HCT116 (cell line): ENCODE measurements around the gene CACNA2D2. TPM values are rescaled to one million over a fixed set of nuclear protein-coding genes. Genes with fewer than 3 reads are reported as not detected.
A peak's percentile ranks its signal among the peaks of the same experiment; 100 is the strongest.

Source experiments
- ATAC-seq: fragments of 200-7000 bp; cut with Tn5 transposase; 2 replicates; pipeline ENCODE4 v1.9.1; 2020; ENCODE audit warnings: mild to moderate bottlenecking, moderate library complexity
- BruUV-seq: library from RNA; stranded (reverse); fragments of 400-500 nt; replicated peaks from 2 replicates; lab custom pipeline; 2021; lab: Mats Ljungman, UMichigan
- CTCF ChIA-PET: fragments of 300-600 bp; sonication (Branson Sonifier 250); formaldehyde crosslinking; loops from one replicate; lab custom pipeline; 2021; ENCODE audit warnings: antibody characterized with exemption; lab: Charles Lee
- POLR2A ChIA-PET: fragments of 300-600, 350-600 bp; sonication (Branson Sonifier 250); formaldehyde crosslinking; loops from one replicate; lab custom pipeline; 2021; ENCODE audit warnings: antibody characterized with exemption; lab: Charles Lee
- RAD21 ChIA-PET, 2 experiments: fragments of 300-600 bp; sonication (Branson Sonifier 250); formaldehyde crosslinking; loops; one replicate each; lab custom pipeline; 2023; ENCODE audit warnings: low total read pairs in 2 of 2; ENCODE audit not compliant: uncharacterized antibody in 2 of 2, unreplicated experiment in 2 of 2, low non-redundant PET in 1 of 2; lab: Charles Lee
- DNase-seq: peaks from one replicate; pipeline ENCODE4 v3.0.0-alpha.2; 2010; ENCODE audit warnings: low read depth, low spot score
- H2AFZ ChIP-seq: fragments of 200-600 bp; shearing (Covaris generic), sonication (generic); 2 replicates; pipeline ENCODE4 v1.6.1; 2017; ENCODE audit warnings: low read depth, mixed run types, mixed read lengths, antibody characterized with exemption, low read length; ENCODE audit not compliant: poor library complexity, severe bottlenecking
- H3K27ac ChIP-seq: 2 replicates; pipeline ENCODE4 v1.5.1; 2012; ENCODE audit warnings: low read depth, low read length
- H3K27me3 ChIP-seq: fragments of 200-600 bp; sonication (generic); 2 replicates; pipeline ENCODE4 v1.6.1; 2016; ENCODE audit warnings: mixed run types, low read length, mixed read lengths; ENCODE audit not compliant: insufficient read depth
- H3K36me3 ChIP-seq, 2 experiments: fragments of 200-500 bp in 1 of 2; fragments of 200-600 bp in 1 of 2; sonication (Bioruptor generic) in 1 of 2; sonication (generic) in 1 of 2; 2 replicates each; pipeline versions ENCODE4 v1.5.1 to v1.6.1; 2014 to 2016; ENCODE audit warnings: low read length in 2 of 2, inconsistent platforms in 1 of 2, mixed read lengths in 1 of 2, mixed run types in 1 of 2; ENCODE audit not compliant: insufficient read depth in 2 of 2, control insufficient read depth in 1 of 2
- H3K4me1 ChIP-seq, 2 experiments: fragments of 200-600 bp in 1 of 2; sonication (generic) in 1 of 2; 2 replicates each; pipeline versions ENCODE4 v1.5.1 to v1.6.1; 2012 to 2017; ENCODE audit warnings: low read length in 2 of 2, inconsistent platforms in 1 of 2, mild to moderate bottlenecking in 1 of 2, mixed read lengths in 1 of 2, mixed run types in 1 of 2, moderate library complexity in 1 of 2; ENCODE audit not compliant: insufficient read depth in 2 of 2, control insufficient read depth in 1 of 2
- H3K4me2 ChIP-seq: fragments of 200-600 bp; sonication (generic); 2 replicates; pipeline ENCODE4 v1.6.1; 2017; ENCODE audit warnings: mixed run types, low read length, mixed read lengths
- H3K4me3 ChIP-seq, 2 experiments: fragments of 200-600 bp in 1 of 2; sonication (generic) in 1 of 2; replicated peaks in 1 of 2; 2 replicates each; pipeline ENCODE4 v1.5.1; 2011 to 2016; ENCODE audit warnings: low read length in 2 of 2, control low read depth in 1 of 2, low read depth in 1 of 2, mild to moderate bottlenecking in 1 of 2, mixed read lengths in 1 of 2, mixed run types in 1 of 2
- H3K79me2 ChIP-seq: fragments of 200-600 bp; sonication (generic); 2 replicates; pipeline ENCODE4 v1.6.1; 2017; ENCODE audit warnings: mild to moderate bottlenecking, mixed run types, low read length, moderate library complexity, mixed read lengths; ENCODE audit not compliant: insufficient read depth
- H3K9ac ChIP-seq: fragments of 200-600 bp; sonication (generic); 2 replicates; pipeline ENCODE4 v1.6.1; 2016; ENCODE audit warnings: low read length, mixed read lengths
- H3K9me2 ChIP-seq: fragments of 200-600 bp; sonication (generic), shearing (Covaris generic); 2 replicates; pipeline ENCODE4 v1.6.1; 2017; ENCODE audit warnings: mixed run types, mild to moderate bottlenecking, moderate library complexity; ENCODE audit not compliant: insufficient read depth
- H3K9me3 ChIP-seq, 2 experiments: fragments of 200-500 bp in 1 of 2; fragments of 200-600 bp in 1 of 2; sonication (Bioruptor generic) in 1 of 2; sonication (generic) in 1 of 2; 2 replicates each; pipeline ENCODE4 v1.6.1; 2014 to 2017; ENCODE audit warnings: low read length in 2 of 2, mixed read lengths in 2 of 2, inconsistent platforms in 1 of 2, low read depth in 1 of 2, mild to moderate bottlenecking in 1 of 2, mixed run types in 1 of 2, moderate library complexity in 1 of 2; ENCODE audit not compliant: control insufficient read depth in 1 of 2, insufficient read depth in 1 of 2
- H4K20me1 ChIP-seq: fragments of 200-600 bp; sonication (generic), shearing (Covaris generic); 2 replicates; pipeline ENCODE4 v1.6.1; 2017; ENCODE audit warnings: mixed run types, mild to moderate bottlenecking, moderate library complexity; ENCODE audit not compliant: insufficient read depth
- CBX3 ChIP-seq: IDR thresholded peaks from 2 replicates; pipeline ENCODE4 v1.6.1; 2012; ENCODE audit warnings: low read depth
- EGR1 ChIP-seq: IDR thresholded peaks from 2 replicates; pipeline ENCODE4 v1.6.1; 2012; ENCODE audit warnings: low read depth
- EZH2 ChIP-seq: fragments of 200-600 bp; sonication (generic); IDR thresholded peaks from 2 replicates; pipeline ENCODE4 v1.6.1; 2017; ENCODE audit warnings: antibody characterized with exemption, mixed run types
- POLR2AphosphoS5 ChIP-seq: IDR thresholded peaks from 2 replicates; pipeline ENCODE4 v1.6.1; 2011; ENCODE audit warnings: mild to moderate bottlenecking, low read depth, low read length, moderate library complexity
- REST ChIP-seq: IDR thresholded peaks from 2 replicates; pipeline ENCODE4 v1.6.1; 2012; ENCODE audit warnings: low read depth
- intact Hi-C: fragments of 100-400 bp; cut with micrococcal nuclease; formaldehyde crosslinking; loops from 2 replicates; pipeline ENCODE4 v1.10.0; 2022
- total RNA-seq: library from RNA; stranded (reverse); gene quantifications from one replicate; pipeline ENCODE4 v1.2.1, GENCODE V29; 2021; ENCODE audit not compliant: unreplicated experiment
- TF ChIP-seq, protein P1 (sequence below), 3 experiments: fragments of 200-600 bp in 1 of 3; sonication (generic) in 1 of 3; IDR thresholded peaks in 2 of 3; conservative IDR thresholded peaks in 1 of 3; 2 replicates each; pipeline ENCODE4 v1.5.1; 2012 to 2017; ENCODE audit warnings: low read depth in 2 of 3, low read length in 2 of 3, antibody characterized with exemption in 1 of 3, borderline replicate concordance in 1 of 3, control low read depth in 1 of 3, mild to moderate bottlenecking in 1 of 3, mixed read lengths in 1 of 3, mixed run types in 1 of 3, moderate library complexity in 1 of 3; ENCODE audit not compliant: insufficient read depth in 1 of 3

The CACNA2D2 gene
- total RNA-seq, 1 experiment from 2014 or later: 10.2 TPM

- ChIA-PET POLR2A (no interaction called here), CTCF (no interaction called here), RAD21 (no interaction called here)
- H3K9me3 ChIP-seq: no peaks in the 10 kb centered on the region
- no peaks in the 10 kb centered on the region for H3K79me2 ChIP-seq
- no peaks in the 10 kb centered on the region; the same call in 1 of the 2 replicates for H3K27me3 ChIP-seq
- no peaks in the 10 kb centered on the region for H3K9me2 ChIP-seq
- H3K9ac ChIP-seq: no peak overlapping the region
- DNase-seq (no peak), ATAC-seq (no peak)
- H2AFZ ChIP-seq: no peak overlapping the region
- peaks cover 13% of the 10 kb centered on the region in 2 experiments for H3K4me1 ChIP-seq
- H3K4me2 ChIP-seq: no peak overlapping the region
- intact Hi-C loops: no loop called here
- no peaks in the 10 kb centered on the region for H4K20me1 ChIP-seq
- no peaks in the 10 kb centered on the region for H3K36me3 ChIP-seq
- no peak overlapping the region for H3K4me3 ChIP-seq
- TF ChIP-seq, protein P1, sequence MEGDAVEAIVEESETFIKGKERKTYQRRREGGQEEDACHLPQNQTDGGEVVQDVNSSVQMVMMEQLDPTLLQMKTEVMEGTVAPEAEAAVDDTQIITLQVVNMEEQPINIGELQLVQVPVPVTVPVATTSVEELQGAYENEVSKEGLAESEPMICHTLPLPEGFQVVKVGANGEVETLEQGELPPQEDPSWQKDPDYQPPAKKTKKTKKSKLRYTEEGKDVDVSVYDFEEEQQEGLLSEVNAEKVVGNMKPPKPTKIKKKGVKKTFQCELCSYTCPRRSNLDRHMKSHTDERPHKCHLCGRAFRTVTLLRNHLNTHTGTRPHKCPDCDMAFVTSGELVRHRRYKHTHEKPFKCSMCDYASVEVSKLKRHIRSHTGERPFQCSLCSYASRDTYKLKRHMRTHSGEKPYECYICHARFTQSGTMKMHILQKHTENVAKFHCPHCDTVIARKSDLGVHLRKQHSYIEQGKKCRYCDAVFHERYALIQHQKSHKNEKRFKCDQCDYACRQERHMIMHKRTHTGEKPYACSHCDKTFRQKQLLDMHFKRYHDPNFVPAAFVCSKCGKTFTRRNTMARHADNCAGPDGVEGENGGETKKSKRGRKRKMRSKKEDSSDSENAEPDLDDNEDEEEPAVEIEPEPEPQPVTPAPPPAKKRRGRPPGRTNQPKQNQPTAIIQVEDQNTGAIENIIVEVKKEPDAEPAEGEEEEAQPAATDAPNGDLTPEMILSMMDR (IDR thresholded peaks at IDR 0.05 in 2 of 3, conservative IDR thresholded peaks at IDR 0.05 in 1 of 3; ENCODE audit: borderline replicate concordance in 1 of 3, insufficient read depth in 1 of 3, low read depth in 2 of 3, low read length in 2 of 3): no peak
- H3K27ac ChIP-seq: no peak overlapping the region
- no TSS peak for BruUV-seq
Observed at GRCh38 chr3:50406487-50406886, 96.9 kb downstream of the CACNA2D2 start.

DNA sequence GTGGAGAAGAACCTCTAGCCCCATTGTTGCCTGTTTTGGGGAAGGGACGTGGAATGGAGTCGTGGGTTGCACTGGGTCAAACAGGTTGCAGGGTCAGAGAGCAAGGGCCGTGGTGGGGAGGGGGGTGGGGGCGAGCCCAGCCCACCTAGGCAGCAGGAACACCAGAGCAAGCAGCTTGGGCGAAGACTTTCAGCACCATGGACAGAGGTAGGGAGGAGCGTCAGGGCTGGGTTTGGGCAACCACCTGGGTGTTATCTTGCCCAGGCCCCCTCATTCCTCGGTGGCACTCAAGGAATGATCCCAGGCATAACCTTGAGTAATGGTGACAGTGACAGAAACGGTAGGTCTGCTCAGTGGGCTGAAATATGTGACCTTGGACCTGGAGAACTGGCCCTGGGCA is 98.2 kb downstream of the CACNA2D2 start:
- TF ChIP-seq EGR1: no peak
- no peak for TF ChIP-seq EZH2
- no peak for TF ChIP-seq CBX3
- peak; percentile 86 for TF ChIP-seq REST
- no peak for TF ChIP-seq POLR2AphosphoS5
- no peaks in the 10 kb centered on the region for H3K9me3 ChIP-seq
- H2AFZ ChIP-seq: no peak overlapping the region
- DNase-seq: no peak
- CTCF ChIA-PET: no interaction called here
- H3K36me3 ChIP-seq: no peaks in the 10 kb centered on the region
- BruUV-seq: no TSS peak
- intact Hi-C loops: no loop called here
- no peak overlapping the region for H3K27ac ChIP-seq
- POLR2A ChIA-PET: no interaction called here
- H4K20me1 ChIP-seq: no peaks in the 10 kb centered on the region
- RAD21 ChIA-PET: no interaction called here
- H3K27me3 ChIP-seq: no peaks in the 10 kb centered on the region; the same call in 1 of the 2 replicates
- no peaks in the 10 kb centered on the region for H3K79me2 ChIP-seq
- no peak overlapping the region for H3K9ac ChIP-seq
- H3K4me3 ChIP-seq: no peak overlapping the region
- no peaks in the 10 kb centered on the region for H3K9me2 ChIP-seq
- H3K4me1 ChIP-seq: peaks cover 15 to 16% of the 10 kb centered on the region in 2 experiments
- no peak overlapping the region for H3K4me2 ChIP-seq
- no peak for ATAC-seq
